Panc1 (cell line): Measurements from ENCODE around the gene GSG1. TPM values are rescaled to one million over a fixed set of nuclear protein-coding genes. Genes with fewer than 3 reads are reported as not detected.

Experiments used
- ATAC-seq: fragments of 200-7000 bp; cut with Tn5 transposase; 2 replicates; pipeline ENCODE4 v1.9.1; 2020; ENCODE audit warnings: mild to moderate bottlenecking, moderate library complexity
- BruUV-seq: library from RNA; stranded (reverse); fragments of 400-500 nt; replicated peaks from 2 replicates; lab custom pipeline; 2021; lab: Mats Ljungman, UMichigan
- CTCF ChIA-PET: fragments of 300-600 bp; sonication (Branson Sonifier 250); formaldehyde crosslinking; loops from one replicate; lab custom pipeline; 2022; ENCODE audit warnings: antibody characterized with exemption; lab: Charles Lee
- POLR2A ChIA-PET: fragments of 300-600 bp; sonication (Branson Sonifier 250); formaldehyde crosslinking; loops from one replicate; lab custom pipeline; 2022; ENCODE audit warnings: antibody characterized with exemption; lab: Charles Lee
- DNase-seq: peaks from one replicate; pipeline ENCODE4 v3.0.0-alpha.2; 2010; ENCODE audit warnings: low read depth, low spot score
- H3K27ac ChIP-seq: 2 replicates; pipeline ENCODE4 v1.5.1; 2011; ENCODE audit warnings: mild to moderate bottlenecking, low read length, inconsistent platforms
- H3K27me3 ChIP-seq: fragments of 200-500 bp; sonication (Bioruptor generic); 2 replicates; pipeline ENCODE4 v1.6.0; 2014; ENCODE audit warnings: low read length, inconsistent platforms; ENCODE audit not compliant: control insufficient read depth, insufficient read depth
- H3K36me3 ChIP-seq: fragments of 200-500 bp; sonication (Bioruptor generic); 2 replicates; pipeline ENCODE4 v1.5.1; 2014; ENCODE audit warnings: inconsistent platforms, mild to moderate bottlenecking, low read length, moderate library complexity; ENCODE audit not compliant: control insufficient read depth, insufficient read depth
- H3K4me1 ChIP-seq: 2 replicates; pipeline ENCODE4 v1.5.1; 2011; ENCODE audit warnings: inconsistent platforms, mild to moderate bottlenecking, low read length, moderate library complexity; ENCODE audit not compliant: control insufficient read depth, insufficient read depth
- H3K4me3 ChIP-seq, 2 experiments: 2 replicates each; pipeline ENCODE4 v1.5.1; 2011 to 2012; ENCODE audit warnings: low read depth in 2 of 2, low read length in 2 of 2, mild to moderate bottlenecking in 2 of 2, inconsistent platforms in 1 of 2, moderate library complexity in 1 of 2
- H3K9me3 ChIP-seq: fragments of 200-500 bp; sonication (Bioruptor generic); 2 replicates; pipeline ENCODE4 v1.5.1; 2014; ENCODE audit warnings: low read depth, mild to moderate bottlenecking, inconsistent platforms, low read length, moderate library complexity; ENCODE audit not compliant: control insufficient read depth, insufficient read depth
- CTCF ChIP-seq: fragments of 450-650 bp; IDR thresholded peaks from 2 replicates; pipeline ENCODE4 v1.5.1; 2017; ENCODE audit warnings: mild to moderate bottlenecking
- POLR2AphosphoS5 ChIP-seq: IDR thresholded peaks from 2 replicates; pipeline ENCODE4 v1.6.1; 2012; ENCODE audit warnings: mild to moderate bottlenecking, low read depth, low read length, moderate library complexity
- REST ChIP-seq, 2 experiments: IDR thresholded peaks; 2 replicates each; pipeline ENCODE4 v1.6.1; 2011 to 2012; ENCODE audit warnings: low read depth in 2 of 2, control low read depth in 1 of 2, low read length in 1 of 2, mild to moderate bottlenecking in 1 of 2, moderate library complexity in 1 of 2; ENCODE audit not compliant: insufficient read depth in 1 of 2
- SIN3A ChIP-seq: IDR thresholded peaks from 2 replicates; pipeline ENCODE4 v1.6.1; 2012; ENCODE audit warnings: low read depth, mild to moderate bottlenecking, low read length, moderate library complexity, borderline replicate concordance; ENCODE audit not compliant: insufficient read depth
- TCF7L2 ChIP-seq: IDR thresholded peaks from 2 replicates; pipeline ENCODE4 v1.6.1; 2011; ENCODE audit warnings: mild to moderate bottlenecking, low read depth, low read length, inconsistent platforms
- in situ Hi-C: cut with HindIII; loops from 2 replicates; pipeline ENCODE4 v1.10.0; 2016; ENCODE audit warnings: low sequenced_read_pairs, low pct_unique_long_range_greater_than_20kb
- intact Hi-C: fragments of 100-400 bp; cut with micrococcal nuclease; formaldehyde crosslinking; loops from one replicate; pipeline ENCODE4 v1.10.0; 2022; ENCODE audit not compliant: unreplicated experiment
- total RNA-seq: library from RNA; stranded (reverse); gene quantifications from one replicate; pipeline ENCODE4 v1.2.1, GENCODE V29; 2021; ENCODE audit not compliant: unreplicated experiment

Gene GSG1
- total RNA-seq, 1 experiment from 2014 or later, result not detected

- ChIA-PET CTCF (no interaction called here), POLR2A (no interaction called here)
- H3K4me1 ChIP-seq, result no peaks in the 10 kb centered on the region
- BruUV-seq, result no TSS peak
- H3K9me3 ChIP-seq, result no peaks in the 10 kb centered on the region
- H3K36me3 ChIP-seq, result no peaks in the 10 kb centered on the region
- H3K27ac ChIP-seq, result no peak overlapping the region
- no peak for ATAC-seq
- intact Hi-C loops (no loop called here), in situ Hi-C loops (no loop called here)
- no peak for TF ChIP-seq POLR2AphosphoS5
- TF ChIP-seq CTCF, result no peak
- TF ChIP-seq SIN3A, result no peak
- DNase-seq, result no peak
- H3K27me3 ChIP-seq, result no peaks in the 10 kb centered on the region
- H3K4me3 ChIP-seq, result no peak overlapping the region
Measured at GRCh38 chr12:13112968-13113367, 9.5 kb upstream of the GSG1 start.

DNA sequence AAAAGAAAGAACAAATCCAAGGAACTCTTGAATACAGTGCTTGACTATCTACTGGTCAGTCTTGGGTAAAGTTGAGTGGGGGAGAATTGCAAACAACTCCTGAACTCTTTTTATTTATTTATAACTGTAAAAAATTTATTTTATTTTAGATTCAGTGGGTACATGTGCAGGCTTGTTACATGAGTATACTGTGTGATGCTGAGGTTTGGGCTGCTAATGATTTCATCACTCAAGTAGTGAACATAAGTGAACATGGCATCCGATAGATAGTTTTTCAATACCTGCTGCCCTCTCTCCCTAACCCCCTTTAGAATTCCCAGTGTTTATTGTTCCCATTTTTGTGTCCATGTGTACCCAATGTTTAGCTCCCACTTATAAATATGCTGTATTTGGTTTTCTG, 3.2 kb upstream of the GSG1 start:
- in situ Hi-C loops (no loop called here), intact Hi-C loops (no loop called here)
- Histone ChIP-seq H3K4me3 (no peak overlapping the region), H3K27me3 (no peaks in the 10 kb centered on the region), H3K36me3 (no peaks in the 10 kb centered on the region), H3K9me3 (no peaks in the 10 kb centered on the region), H3K4me1 (peaks cover 15% of the 10 kb centered on the region), H3K27ac (no peak overlapping the region)
- ChIA-PET CTCF (no interaction called here), POLR2A (no interaction called here)
- no TSS peak for BruUV-seq
- no peak for TF ChIP-seq REST (IDR thresholded peaks at IDR 0.05; ENCODE audit: insufficient read depth in 1 of 2, low read depth in 2 of 2, low read length in 1 of 2)
- no peak for TF ChIP-seq CTCF
- no peak for TF ChIP-seq SIN3A
- no peak for TF ChIP-seq TCF7L2
- no peak for TF ChIP-seq POLR2AphosphoS5
- DNase-seq (no peak), ATAC-seq (no peak)

DNA sequence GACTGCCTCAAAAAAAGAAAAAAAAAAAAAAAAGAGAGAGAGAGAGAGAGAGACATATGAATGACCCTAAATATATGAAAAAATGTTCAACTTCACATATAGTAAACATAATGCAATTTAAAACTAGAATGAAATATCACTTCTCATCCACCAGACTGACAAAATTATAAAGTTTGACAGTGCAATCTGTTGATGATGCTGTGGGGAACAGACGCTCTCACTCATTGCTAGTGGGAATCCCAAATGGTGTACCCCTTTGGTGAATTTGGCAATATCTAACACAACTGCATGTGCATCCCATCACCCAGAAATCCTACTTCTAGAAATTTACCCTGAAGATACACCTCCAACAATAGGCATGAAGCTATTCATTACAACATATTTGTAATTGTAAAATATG, 2.3 kb upstream of the GSG1 start:
- Histone ChIP-seq H3K27ac (no peak overlapping the region), H3K9me3 (no peaks in the 10 kb centered on the region), H3K4me1 (peaks cover 17% of the 10 kb centered on the region), H3K27me3 (no peaks in the 10 kb centered on the region), H3K4me3 (no peak overlapping the region), H3K36me3 (no peaks in the 10 kb centered on the region)
- in situ Hi-C loops, result no loop called here
- TF ChIP-seq POLR2AphosphoS5 (no peak), CTCF (no peak), TCF7L2 (no peak), SIN3A (no peak), REST (IDR thresholded peaks at IDR 0.05; ENCODE audit: insufficient read depth in 1 of 2, low read depth in 2 of 2, low read length in 1 of 2) (no peak)
- no TSS peak for BruUV-seq
- ATAC-seq, result no peak
- no peak for DNase-seq
- ChIA-PET POLR2A (no interaction called here), CTCF (no interaction called here)
- intact Hi-C loops, result no loop called here
